CD1c-positive myeloid dendritic cell (primary cell): ENCODE results near the gene PLA2G4C.

ENCODE experiments used
- DNase-seq: peaks from one replicate; pipeline ENCODE4 v3.0.0-alpha.2; 2016; ENCODE audit errors: extremely low spot score

PLA2G4C gene, protein sequence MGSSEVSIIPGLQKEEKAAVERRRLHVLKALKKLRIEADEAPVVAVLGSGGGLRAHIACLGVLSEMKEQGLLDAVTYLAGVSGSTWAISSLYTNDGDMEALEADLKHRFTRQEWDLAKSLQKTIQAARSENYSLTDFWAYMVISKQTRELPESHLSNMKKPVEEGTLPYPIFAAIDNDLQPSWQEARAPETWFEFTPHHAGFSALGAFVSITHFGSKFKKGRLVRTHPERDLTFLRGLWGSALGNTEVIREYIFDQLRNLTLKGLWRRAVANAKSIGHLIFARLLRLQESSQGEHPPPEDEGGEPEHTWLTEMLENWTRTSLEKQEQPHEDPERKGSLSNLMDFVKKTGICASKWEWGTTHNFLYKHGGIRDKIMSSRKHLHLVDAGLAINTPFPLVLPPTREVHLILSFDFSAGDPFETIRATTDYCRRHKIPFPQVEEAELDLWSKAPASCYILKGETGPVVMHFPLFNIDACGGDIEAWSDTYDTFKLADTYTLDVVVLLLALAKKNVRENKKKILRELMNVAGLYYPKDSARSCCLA

DNA sequence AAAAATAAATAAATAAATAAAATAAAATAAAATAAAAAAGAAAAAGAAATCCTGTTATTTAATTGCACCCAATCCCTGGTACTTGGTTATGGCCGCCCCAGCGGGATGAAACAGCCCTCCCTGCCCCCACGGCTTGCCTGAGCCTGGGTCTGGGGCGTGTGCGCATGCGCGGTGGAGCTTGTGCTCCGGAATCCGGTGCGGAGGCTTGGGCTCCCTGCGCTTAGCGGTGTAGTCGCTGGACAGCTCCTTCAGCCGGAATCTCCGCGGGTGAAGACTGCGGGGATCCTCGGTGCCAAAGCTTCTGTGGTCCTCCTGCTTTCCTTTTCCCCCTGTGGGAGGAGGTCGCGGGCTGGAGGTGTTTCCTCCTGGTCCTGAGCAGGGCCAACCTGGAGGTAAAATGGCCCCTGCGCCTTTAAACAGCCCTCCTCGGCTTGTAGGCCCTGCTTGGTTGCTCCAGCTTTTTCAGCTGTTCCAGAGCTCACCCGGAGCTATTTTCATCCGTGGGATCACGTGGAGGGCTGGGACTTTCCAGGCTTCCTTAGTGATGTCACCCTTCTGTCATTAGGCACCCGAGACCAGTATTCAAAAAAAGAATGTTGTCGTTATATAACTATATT is at the start of gene PLA2G4C:
Gene PLA2G4C (minus strand): TSS at position 468 of the 617 bp plus-strand sequence. CDS start 4,288 bp downstream, outside the sequence.
- DNase-seq, result peak; percentile 92

DNA sequence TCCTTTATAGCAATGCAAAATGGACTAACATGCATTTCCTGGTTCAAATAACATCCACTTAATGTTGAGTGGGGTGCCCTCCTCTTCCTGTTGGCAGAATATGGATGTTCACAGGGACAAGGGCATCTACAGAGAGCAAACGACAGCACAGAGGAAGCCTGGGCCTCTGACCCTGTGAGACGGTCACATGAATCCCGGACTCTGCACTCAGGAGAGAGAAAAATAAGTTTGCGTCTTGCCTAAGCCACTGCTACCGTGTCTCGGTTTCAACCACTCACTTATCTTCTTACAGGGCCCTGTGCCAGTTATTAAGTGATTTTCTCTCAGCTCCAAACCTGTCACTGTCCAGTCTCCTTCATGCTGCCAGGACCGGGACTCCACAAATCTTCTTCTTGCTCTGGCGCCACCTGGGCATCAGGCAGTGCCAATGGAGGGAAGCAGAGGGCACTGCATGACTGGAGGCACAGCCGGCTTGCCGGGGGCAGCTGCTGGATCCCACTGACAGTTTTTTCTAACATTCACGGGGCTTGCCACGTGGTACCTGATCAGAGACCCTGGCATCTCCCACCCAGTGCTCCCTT is 47.7 kb upstream of the PLA2G4C start:
- no peak for DNase-seq

DNA sequence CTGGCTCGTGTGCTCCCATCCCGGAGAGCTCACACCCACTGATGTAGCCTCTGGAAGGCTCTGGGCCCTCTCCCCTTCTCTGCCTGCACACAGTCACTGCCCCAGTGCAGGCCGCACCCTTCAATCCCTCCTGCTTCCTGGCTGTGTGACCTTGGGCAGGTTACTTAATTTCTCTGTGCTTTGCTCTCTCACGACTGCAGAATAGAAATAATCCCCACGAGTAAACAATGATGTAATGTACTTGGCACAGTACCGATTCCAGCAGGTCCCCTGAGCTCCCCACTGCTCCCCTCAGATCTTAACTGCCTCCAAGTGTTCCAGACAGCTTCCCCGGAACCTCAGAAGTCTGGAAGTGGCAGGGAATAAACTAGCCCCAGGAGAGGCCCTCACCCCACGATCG is 43.4 kb upstream of the PLA2G4C start:
- no peak for DNase-seq

DNA sequence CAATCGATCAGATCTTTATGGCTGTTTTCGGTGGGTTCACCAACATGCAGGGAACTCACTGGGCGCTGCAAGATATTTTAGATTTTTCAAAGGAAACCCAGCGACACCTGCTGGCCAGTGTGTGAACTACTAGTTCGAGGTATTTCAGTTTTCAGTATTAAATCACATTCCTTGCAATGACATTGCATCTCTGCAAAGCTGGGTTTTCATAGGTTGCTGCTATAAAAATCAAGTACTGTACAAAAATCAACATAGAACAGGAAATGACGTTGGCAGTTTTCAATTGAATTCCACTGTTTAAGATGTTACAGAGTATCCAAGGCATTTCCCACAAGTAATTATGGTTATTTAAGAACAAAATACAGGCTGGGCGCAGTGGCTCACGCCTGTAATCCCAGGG is 41.9 kb upstream of the PLA2G4C start:
- DNase-seq, result peak; percentile 78

DNA sequence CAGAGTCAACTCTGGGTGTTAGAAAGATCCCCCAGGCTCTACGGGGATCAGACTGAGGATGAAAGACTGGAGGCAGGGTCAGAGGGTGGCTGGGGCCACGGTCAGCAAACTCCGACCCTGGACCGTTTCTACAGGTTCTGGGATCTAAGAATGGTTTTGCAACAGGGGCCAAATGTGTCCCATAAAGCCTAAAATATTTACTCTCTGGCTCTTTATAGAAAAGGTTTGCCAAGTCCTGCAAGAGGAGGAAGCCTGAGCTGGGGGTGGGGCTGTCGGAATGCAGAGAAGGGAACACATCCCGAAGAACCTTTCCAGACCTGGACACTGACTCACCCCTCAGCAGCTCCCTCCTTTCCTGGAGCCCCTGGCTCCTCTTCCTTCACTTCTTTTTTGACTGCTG is 38.8 kb upstream of the PLA2G4C start:
- DNase-seq, result no peak

DNA sequence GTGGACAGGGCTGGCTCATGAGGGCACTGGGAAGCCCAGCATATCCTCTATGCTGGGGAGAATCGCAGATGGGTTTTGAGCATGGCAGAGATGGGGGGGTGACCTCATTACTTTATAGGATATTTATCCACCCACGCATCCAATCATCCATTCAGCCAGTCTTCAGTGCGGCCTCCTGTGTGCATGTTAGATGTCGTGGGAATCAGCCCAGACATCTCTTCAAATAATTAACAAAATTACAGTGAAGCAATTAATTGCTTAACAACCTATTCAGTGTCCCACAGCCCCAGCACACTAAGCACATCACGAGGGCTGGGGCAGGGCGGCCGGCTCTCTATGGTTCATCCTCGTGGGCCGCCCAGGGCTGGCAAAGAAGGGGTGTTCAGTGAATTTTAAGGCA is 38.0 kb upstream of the PLA2G4C start:
- DNase-seq, result no peak

DNA sequence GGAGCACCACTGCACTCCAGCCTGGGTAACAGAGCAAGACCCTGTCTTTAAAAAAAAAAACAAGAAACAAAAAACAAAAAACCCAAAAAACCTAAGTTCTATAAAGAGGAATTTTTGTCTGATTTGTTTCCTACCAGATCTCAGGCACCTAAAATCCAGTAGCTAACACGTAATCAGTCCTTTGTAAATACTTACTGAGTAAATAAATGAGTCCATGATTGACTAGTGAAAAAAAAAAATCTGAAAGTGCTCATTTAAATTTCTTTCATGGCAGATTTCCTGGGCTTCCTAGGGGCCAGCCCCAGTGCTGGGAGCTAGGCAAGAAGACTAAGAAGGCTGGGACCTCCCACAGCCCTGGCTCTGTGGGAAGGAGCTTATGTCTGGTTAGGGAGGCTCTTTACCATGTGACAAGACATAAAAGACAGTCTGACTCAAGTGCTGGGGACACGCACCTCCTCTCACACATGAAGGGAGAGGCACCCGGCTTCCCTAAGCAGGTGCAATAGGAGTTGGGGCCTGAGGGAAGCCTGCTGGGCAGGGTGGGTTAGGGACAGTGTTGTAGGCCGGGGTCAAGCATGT is 37.1 kb upstream of the PLA2G4C start:
- no peak for DNase-seq

DNA sequence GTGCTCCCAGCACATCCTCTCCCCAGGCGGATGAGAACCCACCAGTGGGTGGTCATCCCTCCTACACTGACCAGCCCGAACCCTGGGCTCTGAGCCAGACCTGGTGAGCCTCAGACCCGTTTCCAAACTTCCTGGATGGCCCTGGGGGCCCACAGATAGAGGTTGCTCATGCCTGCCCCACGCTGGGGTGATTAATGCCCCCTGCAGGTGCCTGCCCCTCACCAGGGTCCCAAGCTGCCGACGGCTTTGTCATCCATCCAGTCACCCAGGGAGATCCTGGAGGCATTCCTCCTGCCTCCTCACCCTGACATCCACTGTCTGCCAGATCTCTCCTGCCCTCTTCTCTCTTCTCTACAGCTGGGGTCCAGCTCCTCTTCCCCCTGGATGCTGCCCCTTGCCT is 28.4 kb upstream of the PLA2G4C start:
- no peak for DNase-seq

DNA sequence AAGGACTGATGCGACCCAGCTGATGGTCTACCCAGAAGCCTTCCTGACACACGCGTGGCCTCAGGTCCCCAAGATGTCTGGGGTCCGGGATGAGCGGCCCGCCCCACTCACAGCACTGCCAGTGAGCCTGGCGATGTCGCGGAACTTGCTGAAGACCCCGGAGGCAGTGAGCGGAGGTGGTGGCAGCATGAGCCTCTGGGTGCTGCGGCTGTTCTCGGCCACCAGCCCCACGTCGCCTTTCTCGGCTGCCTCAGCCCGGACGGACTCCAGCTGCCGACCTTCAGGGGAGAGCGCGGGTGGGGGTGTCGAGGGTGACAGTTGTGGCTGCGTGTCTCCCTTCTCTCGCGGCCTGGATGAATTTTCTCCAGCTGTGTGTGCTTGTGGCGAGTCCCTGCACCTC is 26.8 kb upstream of the PLA2G4C start:
- DNase-seq, result no peak

DNA sequence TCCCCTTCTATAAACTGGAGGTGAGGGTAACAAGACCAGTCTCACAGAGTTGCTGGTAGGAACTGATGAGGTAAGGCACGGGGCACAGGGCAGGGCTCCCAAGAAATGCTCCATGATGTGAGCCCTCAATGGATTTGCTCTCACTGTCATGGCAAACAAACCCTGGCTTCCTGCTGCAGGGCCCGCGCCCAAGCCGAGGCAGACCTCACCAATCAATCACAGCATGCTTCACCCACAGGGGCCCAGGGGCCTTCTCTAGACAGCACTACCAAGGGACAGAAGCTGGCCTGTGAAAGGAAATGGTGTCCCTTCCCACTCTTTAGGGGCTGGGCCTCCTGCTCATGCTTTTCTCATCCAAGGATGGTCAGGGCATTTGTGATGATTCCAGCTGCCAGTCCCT is 25.9 kb upstream of the PLA2G4C start:
- DNase-seq, result no peak

DNA sequence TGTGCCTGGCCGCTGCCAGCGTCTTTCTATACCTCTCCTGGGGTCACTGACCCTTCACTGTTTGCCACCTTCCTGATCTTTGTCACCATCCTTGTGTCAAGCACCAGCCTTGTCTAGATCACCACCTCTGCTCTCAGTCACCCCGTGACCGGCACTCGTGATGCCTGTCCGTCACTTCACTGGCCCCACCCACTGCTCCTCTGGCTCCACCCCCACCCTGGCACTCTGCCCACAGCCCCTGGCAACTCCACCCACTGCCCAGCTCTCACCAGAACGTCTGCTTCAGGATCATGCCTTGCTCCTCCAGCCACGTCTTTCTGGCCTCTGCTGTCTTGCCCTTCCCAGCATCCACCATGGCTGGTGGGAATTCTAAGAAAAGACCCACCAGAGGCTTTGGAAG is 24.8 kb upstream of the PLA2G4C start:
- no peak for DNase-seq

DNA sequence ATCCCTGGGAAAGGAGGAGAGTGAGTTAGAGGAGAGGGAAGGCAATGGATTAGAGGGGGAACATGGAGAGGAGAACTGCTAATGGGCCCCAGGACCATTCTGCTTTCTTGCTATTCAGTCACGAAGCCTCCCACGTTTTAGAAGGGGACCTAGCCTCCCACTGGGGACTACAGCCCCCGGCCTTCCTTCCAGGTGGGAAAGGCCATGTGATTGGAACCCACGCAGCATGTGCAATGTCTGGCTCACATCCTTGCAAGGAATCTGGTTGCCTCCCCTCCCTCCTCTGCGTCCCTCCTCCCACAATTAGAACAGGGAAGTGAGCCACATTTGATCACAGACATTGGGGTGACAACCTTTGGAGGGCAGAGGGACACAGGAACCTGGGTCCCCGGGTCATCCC is 22.5 kb upstream of the PLA2G4C start:
- no peak for DNase-seq

DNA sequence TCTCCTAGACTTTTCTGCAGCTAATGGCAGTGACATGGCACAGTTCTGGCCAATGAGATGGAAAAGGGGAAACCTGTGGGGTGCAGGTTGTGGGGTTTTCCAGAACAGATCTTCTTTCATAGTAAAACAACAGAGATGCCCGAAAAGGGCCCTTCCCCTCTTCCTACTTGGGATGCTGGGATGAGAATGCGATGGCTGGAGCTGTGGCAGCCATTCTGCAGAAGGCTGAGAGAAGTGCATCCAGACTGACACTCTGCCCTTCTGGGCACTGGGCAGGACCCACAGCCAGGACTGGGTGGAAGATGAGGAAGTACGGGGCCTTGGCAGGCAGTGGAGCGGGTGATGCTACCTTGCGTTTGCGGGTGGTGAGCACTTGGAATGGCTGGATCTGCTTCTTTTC is 16.9 kb upstream of the PLA2G4C start:
- no peak for DNase-seq

DNA sequence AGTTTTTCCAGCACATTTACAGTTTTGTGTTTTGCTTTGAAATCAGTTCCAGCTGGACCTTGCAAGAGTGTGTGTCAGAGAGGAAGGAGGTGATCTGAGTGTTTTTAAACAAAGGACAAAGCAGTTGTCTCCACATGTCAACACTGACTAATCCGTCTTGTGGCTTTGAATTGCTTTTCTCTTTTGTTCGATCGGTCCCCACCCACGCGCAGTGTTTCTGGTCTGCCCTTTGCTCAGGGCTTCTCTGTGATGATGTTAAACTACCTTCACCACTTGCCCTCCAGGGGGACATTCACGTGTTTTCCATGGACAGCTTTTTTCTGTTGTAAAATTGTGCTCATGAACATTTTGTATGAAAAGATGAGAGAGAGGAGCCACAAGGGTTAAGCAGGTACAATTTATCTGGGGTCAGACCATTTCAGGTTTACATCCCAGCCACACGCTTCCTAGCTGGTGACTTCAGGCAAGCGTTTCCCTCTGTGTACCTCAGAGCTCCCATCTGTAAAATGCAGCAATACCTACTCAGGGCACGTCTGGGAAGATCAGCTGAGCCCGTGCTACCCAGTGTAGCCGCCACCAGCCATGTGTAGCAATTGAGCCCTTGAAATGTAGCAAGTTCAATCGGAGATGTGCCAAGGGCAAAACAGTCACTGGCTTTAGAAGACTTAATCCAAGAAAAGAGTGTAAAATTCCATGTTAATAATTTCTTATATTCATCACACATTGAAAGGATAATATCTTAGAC is 13.5 kb upstream of the PLA2G4C start:
- DNase-seq, result no peak

DNA sequence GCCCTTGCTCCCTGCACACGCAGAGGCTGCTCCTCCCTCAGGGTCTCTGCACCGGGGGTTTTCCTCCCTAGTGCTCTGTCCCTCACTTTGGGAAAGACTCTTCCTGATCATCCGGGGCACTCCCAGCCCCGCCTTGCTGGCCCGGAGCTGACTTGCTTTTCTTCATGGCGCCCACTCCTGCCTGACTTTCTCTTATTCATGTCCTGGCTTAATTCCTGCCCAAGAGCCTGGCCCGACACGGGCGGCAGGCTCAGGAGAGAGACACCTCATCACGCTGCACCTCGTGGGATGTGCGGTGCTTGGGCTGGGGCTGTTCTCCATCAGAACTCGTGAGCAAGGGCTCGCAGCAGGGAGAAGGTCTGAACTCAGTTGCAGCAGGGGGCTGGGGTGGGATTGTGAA is 11.8 kb upstream of the PLA2G4C start:
- no peak for DNase-seq

DNA sequence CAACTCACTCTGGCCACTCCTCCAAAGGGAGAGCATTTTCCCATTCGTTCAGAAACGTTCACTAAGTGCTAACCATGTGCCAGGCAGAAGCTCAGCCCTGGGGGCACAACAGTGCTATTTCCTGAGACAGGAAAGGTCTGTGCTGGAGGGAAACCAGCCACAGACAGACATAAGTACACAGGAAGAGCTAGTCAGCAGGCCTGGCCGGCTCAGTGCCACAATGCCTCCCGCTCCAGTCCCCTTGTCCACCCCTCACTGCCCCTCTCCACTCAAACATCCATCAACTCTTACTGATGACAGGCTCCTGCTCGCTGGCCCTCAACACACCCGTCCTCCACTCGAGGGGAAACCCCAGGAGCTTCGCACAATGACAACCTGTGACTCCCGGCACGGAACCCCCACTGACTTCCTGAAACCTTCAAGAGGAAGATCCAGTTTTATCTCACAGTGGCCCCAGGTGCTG is 11.3 kb upstream of the PLA2G4C start:
- DNase-seq, result peak; percentile 13

DNA sequence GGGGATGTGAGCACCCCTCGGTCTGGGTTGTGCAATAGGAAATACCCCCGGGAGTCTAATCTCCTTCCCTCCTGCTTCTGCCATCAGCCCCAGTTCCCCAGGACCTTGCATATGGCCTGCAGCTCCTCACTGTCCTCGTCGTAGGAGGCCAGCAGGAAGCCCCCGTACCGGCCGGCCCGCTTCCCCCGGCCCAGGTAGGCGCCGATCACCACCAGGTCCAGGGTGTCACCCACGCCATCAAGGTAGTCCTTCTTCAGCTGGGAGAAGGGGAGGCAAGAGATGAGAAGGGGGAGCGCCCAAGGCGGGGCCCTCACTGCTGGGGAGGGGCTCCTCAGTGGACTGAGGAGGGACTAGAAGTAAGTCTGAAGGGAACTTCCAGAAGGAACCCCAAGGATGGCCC is 10.4 kb upstream of the PLA2G4C start:
- DNase-seq, result no peak

DNA sequence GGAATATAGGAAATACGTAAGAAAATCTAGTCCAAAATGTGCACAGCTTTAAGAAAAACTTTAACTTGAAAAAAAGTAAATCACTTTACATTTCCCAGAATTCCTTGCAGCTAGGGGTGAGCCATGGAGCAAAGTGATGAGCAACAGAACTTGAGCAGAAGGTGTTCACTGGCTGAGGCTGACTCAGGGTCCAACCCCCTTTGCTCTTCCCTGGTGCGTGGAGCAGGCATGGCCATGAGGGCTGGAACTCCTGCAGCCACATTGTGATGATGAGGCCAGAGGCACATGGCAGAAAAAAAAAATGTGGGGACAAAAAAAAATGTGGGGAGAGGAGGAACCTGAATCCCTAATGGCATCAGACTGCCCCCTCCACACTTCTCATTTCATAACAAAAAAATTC is 9.9 kb upstream of the PLA2G4C start:
- DNase-seq, result no peak

DNA sequence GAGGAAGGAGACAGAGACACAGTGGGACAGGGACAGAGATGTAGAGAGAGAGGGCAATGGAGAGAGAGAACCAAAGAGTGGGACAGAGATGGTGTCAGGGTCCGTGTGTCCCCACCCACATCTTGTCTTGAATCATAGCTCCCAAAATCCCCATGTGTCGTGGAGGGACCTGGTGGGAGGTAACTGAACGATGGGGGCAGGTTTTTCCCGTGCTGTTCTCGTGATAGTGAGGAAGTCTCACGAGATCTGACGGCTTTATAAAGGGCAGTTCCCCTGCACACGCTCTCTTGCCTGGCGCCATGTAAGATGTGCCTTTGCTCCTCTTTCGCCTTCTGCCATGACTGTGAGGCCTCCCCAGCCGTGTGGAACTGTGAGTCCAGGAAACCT is 7.5 kb upstream of the PLA2G4C start:
- DNase-seq, result peak; percentile 26

DNA sequence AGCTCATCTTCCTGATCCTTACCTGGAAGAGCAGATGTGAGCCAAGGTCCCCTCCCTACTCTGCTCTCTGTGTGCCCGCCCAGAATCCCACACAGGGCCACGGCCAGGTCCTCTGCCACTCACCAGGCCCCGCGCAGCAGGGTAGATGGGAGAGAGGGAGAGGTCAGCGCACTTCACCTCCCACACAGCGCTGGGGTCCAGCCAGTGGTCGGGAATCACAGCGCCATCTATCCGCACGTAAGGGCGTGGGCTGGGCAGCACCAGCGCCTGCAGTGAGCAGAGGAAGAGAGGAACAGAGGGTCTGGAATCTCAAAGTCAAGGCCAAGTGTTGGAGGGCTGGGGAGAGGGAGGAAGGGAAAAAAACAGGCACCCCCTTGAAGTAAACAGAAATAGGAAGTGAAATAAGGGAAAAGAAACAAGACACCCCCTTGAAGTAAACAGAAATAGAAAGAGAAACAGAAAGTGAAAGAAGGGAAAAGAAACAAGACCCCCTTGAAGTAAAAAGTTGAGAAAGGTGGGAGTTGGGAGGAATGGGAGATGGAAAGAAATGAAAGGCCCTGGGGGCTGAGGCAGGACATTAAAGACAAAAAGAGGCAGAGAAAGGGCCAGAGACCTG is 7.0 kb upstream of the PLA2G4C start:
- no peak for DNase-seq

DNA sequence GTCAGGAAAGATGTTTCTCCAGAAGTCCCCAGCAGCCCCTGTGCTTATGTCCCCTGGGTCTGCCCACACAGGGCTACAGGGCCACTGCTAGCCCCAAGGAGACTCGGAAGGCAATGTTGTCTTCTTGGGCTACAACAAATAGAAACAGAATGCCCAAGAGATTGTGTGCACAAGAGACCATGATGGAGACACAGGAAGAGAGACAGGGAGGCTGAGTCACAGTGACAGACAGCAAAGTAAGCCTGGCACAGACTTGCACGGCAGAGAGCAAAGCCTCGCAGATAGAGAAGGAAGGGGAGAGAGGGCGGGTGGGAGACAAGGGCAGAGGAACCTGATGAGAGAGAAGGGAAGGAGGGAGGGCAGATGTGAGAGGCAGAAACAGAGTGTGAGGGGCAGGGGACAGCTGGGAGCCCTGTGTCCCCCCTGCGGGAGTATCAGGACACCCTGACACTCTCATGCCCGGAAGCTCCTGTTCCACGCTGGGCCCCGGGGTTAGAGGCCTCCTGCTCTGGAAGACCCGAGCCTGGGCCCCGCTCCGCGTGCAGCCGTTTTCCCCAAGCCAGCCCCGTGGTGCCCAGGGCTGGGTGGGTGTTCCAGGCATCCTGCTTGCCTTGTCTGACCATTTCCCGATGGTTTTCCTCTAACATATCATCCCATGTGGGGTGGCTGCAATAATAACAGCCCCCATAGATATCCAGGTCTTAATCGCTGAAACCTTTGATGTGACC is 2.7 kb upstream of the PLA2G4C start:
- no peak for DNase-seq
